GM10248 (cell line): ENCODE results near the gene RPS6KL1.
A peak's percentile ranks its signal among the peaks of the same experiment; 100 is the strongest.

ENCODE experiments used
- CTCF ChIA-PET: fragments of 300-600 bp; sonication (Branson Sonifier 250); formaldehyde crosslinking; extraction: SDS; loops from one replicate; lab custom pipeline; 2021; ENCODE audit warnings: antibody characterized with exemption; lab: Yijun Ruan, JAX
- POLR2A ChIA-PET: fragments of 350-650 bp; sonication (Branson Sonifier 250); formaldehyde crosslinking; extraction: SDS; loops from one replicate; lab custom pipeline; 2020; ENCODE audit warnings: antibody characterized with exemption; lab: Yijun Ruan, JAX
- DNase-seq: peaks from one replicate; pipeline ENCODE4 v3.0.0; 2012; ENCODE audit errors: extremely low spot score
- CTCF ChIP-seq: IDR thresholded peaks from 2 replicates; pipeline ENCODE4 v1.5.1; 2012; ENCODE audit warnings: mild to moderate bottlenecking, low read depth; ENCODE audit errors: extremely low read depth, missing control alignments, control extremely low read depth

The RPS6KL1 gene

GRCh38 chr14:74945852-74946658, 23.0 kb upstream of the RPS6KL1 start:
- POLR2A ChIA-PET: no interaction called here
- TF ChIP-seq CTCF: peak; percentile 98
- CTCF ChIA-PET: interaction anchor here (0.7 to 6.3 kb wide), 37 partner anchors 8 to 675 kb away, joined by 3 to 93 read pairs (median 5); partner anchors contain the start of genes ACYP1, EIF2B2, MLH3 and PGF
- DNase-seq: peak; percentile 91

GRCh38 chr14:74945261-74945851, 22.3 kb upstream of the RPS6KL1 start:
- no peak for DNase-seq
- ChIA-PET POLR2A (no interaction called here), CTCF (interaction anchor here (0.6 to 6.3 kb wide), 42 partner anchors 7 to 676 kb away, joined by 3 to 93 read pairs (median 4); partner anchors contain the start of genes ACYP1, MLH3, PGF and RPS6KL1)
- peak; percentile 59 for TF ChIP-seq CTCF

GRCh38 chr14:74942608-74943007, 19.5 kb upstream of the RPS6KL1 start:
- CTCF ChIA-PET: interaction anchor here (1.1 to 6.1 kb wide), 6 partner anchors 9 to 146 kb away, joined by 4 to 40 read pairs (median 13); partner anchors contain the start of gene PGF
- DNase-seq: peak; percentile 61
- TF ChIP-seq CTCF: no peak
- POLR2A ChIA-PET: no interaction called here

- TF ChIP-seq CTCF: no peak
- ChIA-PET POLR2A (no interaction called here), CTCF (interaction anchor here (1.0 to 6.1 kb wide), 7 partner anchors 8 to 147 kb away, joined by 4 to 40 read pairs (median 7); partner anchors contain the start of genes PGF and RPS6KL1)
- no peak for DNase-seq
Measured at GRCh38 chr14:74942181-74942580, 19.1 kb upstream of the RPS6KL1 start.

GRCh38 chr14:74941676-74942097, 18.6 kb upstream of the RPS6KL1 start:
- peak; percentile 79 for DNase-seq
- ChIA-PET CTCF (interaction anchor here (0.6 to 6.1 kb wide), 7 partner anchors 8 to 175 kb away, joined by 3 to 40 read pairs (median 7); partner anchors contain the start of genes PGF and RPS6KL1), POLR2A (interaction anchor here (0.5 kb wide), 1 partner anchor 42 kb away, joined by 3 read pairs; no protein-coding TSS in a partner anchor)
- no peak for TF ChIP-seq CTCF

GRCh38 chr14:74940956-74941565, 18.0 kb upstream of the RPS6KL1 start:
- POLR2A ChIA-PET: interaction anchor here (0.5 kb wide), 1 partner anchor 42 kb away, joined by 3 read pairs; no protein-coding TSS in a partner anchor
- TF ChIP-seq CTCF: no peak
- no peak for DNase-seq
- CTCF ChIA-PET: interaction anchor here (0.6 to 6.1 kb wide), 7 partner anchors 7 to 175 kb away, joined by 3 to 40 read pairs (median 7); partner anchors contain the start of genes PGF and RPS6KL1
